ENCODE measurements around the gene TBPL1. TPM values are rescaled to one million over a fixed set of nuclear protein-coding genes. Genes with fewer than 3 reads are reported as not detected.

TBPL1 gene
- total RNA-seq, 1 donor from 2014 or later, result 34.3 TPM

DNA sequence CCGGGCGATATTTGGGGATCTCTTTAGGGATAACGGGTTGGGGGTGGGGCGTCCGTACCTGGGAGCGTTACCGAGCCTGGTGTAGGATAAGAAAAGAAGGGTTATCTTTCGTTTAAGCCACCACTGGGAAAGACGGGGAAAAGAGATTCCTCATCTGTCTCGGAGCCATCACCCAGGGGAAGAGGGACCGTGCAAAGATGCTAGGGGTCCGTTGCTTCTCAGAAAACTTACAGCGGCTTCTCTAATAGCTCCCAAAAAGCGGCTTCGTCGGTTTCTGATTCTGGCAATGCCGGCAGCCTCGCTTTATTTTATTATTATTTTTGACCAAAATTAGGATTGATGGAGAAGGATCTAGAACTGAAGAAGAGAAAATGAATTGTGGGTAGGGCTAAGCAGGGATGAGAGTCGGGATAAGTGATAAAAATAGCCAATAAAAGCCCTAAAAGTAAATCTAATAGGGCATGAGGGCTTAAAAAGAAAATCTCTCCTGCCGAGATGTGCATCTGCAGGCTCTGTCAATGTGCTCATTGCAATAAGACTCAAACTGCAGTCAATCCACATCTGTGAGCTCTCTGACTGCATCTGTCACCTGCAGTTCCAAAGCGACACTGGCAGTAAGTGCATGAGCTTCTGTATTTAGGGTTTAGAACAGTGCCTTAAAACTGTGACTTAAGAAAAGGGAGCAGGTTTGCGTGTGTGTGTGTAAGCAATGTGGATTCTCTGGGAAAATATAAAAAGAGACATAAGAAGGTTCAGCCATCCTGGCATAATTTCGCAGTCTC is 801 bp downstream of the TBPL1 start:
- no peak for DNase-seq (ENCODE audit: low read depth in 2 of 2)

DNA sequence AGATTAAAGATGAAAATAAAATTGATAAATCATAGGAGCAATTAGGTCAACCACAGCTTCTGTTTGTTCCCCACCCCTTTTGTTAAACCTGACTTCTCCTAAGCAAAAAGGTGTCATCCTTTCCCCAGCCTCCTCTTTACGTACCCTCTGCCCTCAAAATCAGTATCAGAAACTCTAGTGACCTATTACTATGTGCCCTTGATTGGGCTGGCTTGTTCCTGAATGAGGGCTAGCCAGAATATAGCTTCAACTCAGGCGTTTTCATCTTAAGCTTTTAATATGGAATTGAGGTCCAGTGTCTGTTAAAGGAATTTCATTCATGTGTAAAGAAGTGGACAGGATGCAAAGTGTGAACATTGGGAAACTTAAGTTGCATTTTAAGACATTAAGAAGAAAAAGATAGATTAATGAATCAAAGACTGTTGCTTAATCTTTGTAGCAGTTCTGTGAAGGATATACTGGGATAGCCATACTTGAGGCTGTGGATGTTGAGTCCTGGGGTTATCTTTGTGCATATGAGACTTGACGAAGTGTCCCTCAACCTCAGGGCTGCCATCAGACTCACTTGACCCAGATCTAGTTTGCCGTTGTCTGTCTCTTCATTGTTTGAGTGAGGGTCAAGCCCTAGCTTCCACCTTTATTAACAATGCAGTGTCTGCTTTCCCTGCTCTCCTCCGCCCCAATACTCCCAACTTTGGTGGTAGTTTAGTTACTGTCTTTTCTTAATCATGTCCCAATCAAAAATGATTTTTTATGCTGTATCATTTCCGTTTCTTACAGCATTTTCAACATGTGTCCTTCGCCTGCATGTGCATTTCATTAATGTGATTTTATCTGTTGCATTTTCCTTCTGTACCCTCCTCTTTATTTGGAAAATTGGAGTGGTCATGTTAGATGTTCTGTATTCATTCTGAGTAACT is 1.9 kb downstream of the TBPL1 start:
- DNase-seq (ENCODE audit: low read depth in 2 of 2), result no peak

DNA sequence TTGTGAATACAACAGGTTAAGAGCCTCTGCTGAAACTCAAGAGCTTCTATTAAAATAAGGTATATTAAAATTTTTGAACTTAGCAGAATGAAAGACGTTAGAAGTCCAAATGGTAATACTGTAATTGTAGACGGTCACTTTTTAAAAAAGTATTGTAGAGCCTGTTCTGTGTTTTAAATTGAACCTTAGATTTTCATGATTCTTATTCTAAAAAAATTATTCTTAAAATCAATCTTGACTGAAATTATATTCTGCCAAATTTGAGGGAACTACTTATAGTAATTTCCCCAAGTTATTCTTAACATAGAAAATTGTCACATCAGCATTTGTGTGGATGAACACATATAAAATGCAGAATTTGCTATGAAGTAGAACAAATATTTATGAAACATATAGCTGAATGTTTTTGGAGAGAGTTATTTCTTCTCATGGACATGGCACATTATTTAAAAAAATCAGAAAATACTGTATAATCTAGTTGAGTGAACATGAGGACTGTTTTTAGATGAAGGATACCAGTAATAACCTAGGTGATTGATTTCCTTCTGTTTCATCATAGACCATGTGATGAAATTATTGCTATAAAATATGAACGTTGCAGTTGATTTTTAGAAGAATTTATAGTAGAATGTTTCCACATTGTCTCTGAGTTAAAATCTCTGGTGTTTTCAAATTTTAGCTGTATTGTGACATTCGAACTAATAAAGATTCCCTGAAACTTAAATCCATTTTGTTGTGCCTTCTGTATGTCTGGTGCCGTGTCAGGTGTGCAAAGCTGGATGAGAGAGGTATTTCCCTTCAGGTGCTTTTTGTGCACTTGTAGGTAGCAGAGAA is 2.8 kb downstream of the TBPL1 start:
- DNase-seq (ENCODE audit: low read depth in 2 of 2), result no peak

DNA sequence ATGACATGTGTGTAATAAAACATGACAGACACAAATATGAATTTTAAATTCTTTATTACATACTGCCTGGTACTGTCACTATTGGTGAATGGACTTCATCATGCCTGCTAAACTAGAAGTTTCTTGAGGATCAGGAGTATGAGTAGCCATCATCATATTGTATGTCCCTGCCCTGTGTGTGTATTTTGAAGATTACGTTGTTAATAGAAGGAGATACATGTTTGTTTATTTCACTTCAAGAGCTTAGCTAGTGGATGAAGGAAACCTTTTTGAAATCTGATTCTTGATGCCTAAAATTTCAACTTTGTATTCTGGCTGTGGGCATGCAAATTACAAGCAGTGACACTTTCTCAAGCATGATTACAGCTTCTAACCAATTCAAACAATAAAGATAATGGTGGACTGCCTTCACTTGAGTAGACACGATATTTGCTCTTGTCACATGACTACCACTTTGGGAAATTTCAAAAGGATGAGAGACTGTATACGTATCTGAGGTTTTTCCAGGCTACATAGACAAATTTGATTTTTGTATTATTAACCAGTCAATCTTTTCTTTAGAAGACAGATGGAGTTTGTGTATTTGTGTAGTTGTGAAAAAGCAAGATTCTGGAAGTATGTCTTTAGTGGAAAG is 3.5 kb downstream of the TBPL1 start:
- DNase-seq (ENCODE audit: low read depth in 2 of 2), result no peak

DNA sequence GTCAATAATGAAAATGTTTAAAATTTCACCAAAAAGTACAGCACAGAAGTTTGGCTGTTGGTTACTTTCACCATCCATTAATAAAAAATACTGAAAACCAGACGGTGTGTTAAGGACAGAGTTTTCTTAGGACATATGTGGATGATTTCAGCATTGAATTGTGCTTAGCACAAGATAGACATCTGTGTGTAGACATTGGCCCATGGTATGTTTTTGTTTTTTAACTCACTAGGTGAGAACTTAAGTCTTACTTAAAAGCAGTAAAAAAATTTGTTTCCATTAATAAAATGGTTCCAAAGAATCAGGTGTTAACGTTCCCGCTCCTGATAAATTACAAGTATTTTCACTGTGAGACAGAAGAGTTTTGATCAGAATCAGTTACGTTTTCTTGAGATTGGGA is 4.2 kb downstream of the TBPL1 start:
- no peak for DNase-seq (ENCODE audit: low read depth in 2 of 2)

DNA sequence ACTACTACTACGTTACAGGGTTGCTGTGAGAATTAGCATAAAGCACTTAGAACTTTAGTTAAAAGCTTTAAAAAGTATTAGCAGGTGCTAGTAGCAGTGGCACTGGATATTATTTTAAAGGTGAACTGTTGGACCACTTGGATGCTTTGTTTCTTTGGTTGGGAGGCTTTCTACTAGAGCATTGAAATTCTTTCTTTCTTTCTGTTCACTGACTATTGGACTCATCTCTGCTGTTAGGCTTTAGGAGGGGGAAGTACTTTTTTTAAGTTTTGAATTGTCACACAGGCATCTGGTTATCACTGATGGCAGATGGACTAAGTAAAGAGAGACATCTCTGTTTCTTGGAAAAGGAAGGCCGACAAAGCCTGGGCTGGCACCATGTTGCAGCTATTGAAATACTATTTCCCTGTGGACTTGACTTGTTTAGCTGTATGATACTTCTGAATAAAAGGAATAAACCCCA is 4.8 kb downstream of the TBPL1 start:
- DNase-seq (ENCODE audit: low read depth in 2 of 2), result no peak

DNA sequence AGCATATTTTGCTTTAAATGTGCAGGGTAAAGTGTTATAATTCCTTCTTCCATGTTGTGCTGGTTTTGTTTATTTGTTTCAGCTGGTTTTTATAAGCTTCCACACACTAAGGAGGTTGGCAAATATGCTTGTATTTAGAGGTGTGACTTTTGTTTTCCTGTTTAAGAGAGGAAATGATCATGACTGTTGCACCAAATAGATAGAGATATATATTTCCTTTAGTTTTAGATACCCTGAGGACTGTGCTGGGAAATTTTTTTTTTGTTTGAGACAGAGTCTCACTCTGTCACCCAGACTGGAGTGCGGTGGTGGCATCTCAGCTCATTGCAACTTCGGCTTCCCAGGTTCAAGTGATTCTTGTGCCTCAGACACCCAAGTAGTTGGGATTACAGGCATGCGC is 5.8 kb downstream of the TBPL1 start:
- peak; percentile 36 to 51 for DNase-seq (ENCODE audit: low read depth in 2 of 2)

DNA sequence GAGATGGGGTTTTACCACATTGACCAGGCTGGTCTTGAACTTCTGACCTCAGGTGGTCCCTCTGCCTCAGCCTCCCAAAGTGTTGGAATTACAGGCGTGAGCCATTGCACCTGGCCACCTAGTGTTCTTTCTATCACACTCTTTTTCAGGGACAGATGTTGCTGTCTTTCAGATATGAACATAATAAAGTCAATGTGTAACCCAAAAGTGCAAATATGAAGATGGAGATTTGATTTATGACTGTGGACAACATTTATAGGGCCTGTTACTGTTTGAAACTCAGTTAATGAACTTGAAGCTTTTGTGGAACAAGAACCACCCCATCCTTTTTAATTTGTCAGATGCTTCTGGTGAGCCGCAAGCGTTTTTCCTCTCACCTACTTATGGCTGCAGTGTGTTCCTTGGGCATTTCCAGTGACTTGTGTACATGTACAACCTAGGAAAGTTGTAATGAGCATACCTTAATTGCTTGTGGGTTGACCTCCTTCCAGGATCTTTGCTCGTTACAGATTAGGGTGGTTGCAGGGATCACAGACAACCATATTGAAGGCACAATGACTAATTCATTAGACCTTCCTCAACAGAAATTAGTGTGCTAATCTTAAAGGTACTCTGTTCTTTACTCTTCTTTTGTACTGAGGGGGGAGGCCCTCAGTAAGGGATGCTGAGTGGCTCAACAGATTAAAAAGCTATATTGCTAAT is 6.8 kb downstream of the TBPL1 start:
- DNase-seq (ENCODE audit: low read depth in 2 of 2), result no peak

DNA sequence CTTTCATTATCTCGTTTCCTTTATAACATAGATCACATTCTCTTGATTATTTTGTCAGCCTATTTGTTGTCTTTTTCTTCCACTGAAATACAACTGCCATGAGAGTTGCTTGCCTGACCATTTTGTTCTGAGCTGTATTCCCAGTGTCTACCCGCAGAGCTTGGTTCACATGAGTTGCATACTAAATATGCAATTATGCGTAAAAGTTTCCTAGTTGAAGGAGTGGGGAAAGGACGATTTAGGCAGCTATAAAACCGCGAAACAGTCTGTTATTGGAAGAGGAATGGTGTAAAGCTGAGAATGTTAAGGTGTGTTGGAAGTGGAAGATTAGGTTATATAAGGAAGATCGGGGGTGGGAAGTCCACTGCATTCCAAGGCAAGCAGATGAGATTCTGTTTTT is 8.8 kb downstream of the TBPL1 start:
- DNase-seq (ENCODE audit: low read depth in 2 of 2), result no peak

DNA sequence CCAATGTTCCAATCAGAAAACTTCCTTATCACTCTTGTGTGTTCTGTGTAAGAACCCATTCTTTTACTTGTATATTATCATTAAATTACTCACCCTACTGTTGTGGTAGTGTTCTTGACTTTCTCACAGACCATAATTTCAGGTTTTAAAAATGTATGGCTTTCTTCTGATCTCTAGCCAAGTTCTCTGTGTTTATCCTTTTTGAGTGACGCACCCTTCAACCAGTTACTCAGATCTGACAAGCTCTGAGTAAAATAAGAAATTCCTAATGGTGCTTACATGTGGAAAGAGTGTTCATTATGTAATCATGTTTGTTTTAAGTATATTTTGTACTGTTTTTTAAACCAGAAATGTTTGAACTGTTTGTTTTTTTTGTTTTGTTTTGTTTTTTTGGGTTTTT is 11.0 kb downstream of the TBPL1 start:
- DNase-seq (ENCODE audit: low read depth in 2 of 2), result peak in 1 of 2 donors; percentile 86

DNA sequence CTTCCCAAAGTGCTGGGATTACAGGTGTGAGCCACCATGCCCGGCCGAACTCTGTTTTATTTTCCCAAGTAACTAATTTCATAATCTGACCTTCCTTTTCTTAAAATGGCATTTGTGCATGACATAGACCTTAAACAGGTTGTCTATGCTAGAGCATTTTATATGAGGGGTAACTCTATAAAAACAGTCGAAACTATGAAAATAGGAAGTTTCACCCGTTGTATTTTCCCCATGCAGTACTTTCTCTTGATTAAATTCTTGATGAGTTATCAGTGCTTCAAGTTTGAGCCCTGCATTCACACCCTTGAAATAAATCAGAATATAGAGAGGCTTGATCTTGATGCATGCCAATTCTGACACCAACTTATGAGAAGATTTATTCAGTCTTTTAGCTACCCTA is 11.7 kb downstream of the TBPL1 start:
- no peak for DNase-seq (ENCODE audit: low read depth in 2 of 2)

DNA sequence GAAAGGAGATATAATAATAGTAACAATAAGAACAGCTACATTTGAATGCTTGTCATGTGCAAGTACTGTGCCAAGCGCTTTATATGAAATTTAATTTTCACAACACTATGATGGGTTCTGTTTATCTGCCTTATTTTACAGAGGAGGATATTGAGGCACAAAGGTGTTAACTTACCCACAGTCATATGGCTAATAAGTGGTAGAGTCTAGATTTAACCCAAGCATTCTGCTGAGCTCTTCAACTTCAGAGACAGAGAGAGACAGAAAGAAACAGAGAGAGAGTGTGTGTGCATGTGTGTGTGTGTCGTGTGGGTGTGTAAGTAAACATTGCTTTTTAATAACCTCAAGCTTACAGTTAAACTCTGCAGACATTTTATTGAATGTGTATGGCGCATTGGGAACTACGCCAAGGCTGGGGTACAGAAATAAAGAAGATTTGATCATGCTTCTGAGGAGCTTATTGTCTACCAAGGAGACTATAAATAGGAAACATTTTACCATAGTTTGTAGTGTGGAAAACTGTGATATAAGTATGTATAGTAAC is 12.9 kb downstream of the TBPL1 start:
- DNase-seq (ENCODE audit: low read depth in 2 of 2), result no peak

DNA sequence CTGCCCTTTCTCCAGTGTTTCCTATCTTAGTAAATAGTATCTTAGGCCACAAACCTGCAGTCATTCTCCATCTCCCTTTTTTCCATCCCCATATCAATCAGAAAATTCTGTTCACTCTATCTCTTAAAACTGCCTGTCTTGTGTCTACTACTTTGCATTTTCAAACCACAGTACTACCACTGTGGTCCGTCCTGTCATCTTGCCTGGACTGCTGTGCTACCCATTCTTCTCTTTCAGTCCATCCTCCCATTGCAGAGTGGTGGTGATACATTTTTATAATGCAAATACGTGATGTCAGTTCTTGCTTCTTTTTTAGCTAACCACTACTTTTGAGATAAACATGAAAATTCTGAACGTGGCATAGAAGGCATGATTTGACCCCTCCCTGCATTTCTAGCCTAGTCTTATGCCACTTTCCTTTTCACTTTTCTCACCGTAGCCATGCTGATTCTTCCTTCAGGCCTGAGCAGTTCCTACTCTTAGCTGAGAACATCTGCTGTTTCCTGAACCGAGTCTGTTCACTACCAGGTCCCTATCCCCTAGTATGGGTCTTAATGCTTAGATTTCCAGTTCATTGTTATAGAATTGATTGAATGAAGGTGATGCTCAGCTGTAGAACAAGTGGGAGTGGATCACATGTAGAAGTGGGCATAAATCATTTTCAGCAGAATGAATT is 13.8 kb downstream of the TBPL1 start:
- DNase-seq (ENCODE audit: low read depth in 2 of 2), result no peak

DNA sequence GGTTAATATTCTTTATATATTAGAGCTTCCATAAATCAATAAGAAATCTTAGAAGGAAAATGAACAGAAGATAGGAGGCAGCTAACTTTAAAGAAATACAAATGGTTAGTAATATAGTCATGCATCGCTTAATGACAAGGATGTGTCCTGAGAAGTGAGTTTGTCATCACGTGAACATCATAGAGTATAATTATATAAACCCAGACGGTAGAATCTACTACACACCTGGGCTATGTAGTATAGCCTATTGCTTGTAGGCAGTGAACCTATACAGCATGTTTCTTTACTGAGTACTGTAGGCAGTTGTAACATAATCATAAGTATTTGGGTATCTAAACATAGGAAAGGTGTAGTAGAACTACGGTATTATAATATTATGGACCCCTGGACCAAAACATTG is 14.3 kb downstream of the TBPL1 start:
- no peak for DNase-seq (ENCODE audit: low read depth in 2 of 2)

DNA sequence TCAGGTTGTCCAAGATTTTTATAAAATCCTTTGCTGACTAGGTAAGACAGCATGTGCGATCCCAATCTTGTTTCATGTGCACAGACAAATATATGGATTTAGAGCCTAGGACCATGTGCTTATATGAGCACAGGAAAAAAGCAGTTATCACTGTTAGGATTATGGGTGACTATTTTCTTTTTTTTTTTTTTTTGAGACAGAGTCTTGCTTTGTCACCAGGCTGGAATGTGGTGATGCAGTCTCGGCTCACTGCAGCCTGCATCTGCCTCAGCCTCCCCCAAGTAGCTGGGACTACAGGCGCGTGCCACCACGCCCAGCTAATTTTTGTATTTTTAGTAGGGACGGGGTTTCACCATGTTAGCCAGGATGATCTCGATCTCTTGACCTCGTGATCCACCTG is 14.8 kb downstream of the TBPL1 start:
- DNase-seq (ENCODE audit: low read depth in 2 of 2), result peak in 1 of 2 donors; percentile 70

DNA sequence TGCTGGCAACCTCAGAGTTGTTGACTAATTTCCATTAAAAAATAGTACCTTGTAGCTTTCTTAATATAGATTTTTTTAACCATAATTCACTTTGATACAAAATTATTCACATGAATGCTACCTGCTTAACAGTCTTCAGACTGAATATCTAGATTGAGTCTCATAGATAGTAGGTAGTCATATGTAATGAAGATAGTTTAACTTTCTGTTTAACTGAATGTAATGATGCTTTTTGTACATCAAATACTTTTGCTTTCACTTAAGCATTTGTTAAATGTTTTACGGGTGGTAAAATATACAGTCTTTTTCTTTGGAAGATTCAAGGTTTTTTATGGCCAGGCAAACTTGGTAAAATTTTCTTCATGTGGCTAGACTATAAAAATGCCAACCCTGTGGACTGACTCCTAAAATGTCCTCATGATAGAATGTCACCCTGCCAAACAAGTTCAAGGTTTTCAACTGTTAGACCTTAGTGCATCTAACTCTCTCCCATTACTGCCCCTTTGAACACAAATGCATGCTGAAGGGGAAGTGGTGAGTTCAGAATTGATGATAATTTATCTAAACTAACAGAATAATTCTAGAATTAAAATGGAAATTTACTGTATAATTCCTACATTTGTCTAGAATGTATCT is 16.4 kb downstream of the TBPL1 start:
- DNase-seq (ENCODE audit: low read depth in 2 of 2), result no peak

DNA sequence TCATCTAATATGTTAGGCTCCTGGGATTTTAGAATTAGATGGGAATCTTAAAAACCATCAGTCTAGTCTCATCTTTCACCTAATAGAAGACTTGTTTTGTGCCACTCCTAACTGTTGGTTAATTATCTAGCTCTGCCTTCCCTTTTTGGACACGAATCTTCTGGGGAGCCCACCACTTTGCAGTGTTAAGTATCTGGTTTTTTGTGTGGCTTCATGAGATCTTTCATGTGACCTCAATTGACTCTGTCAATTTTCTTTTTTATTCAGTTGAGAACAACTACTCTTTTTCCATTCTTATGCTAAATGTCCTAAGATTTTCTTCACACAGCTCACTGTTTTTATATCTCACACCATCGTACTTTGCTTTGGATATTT is 16.9 kb downstream of the TBPL1 start:
- DNase-seq (ENCODE audit: low read depth in 2 of 2), result no peak

DNA sequence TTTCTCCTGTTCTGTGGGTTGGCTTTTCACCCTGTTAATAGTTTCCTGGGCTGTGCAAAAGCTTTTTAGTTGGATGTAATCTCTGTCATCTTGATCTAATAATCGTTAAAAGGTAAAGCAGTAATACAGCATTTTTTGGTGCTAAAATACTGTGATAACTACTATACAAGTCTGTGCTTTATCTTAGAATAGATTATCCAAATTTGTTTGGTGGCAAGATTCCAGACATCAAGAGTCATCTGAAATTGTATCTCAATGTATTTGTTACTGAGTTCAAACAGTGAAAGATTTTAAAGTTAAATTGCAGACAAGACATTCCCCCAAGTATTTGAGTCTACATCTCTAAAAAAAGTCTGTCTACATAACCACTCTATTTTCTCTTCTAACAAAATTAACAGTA is 18.8 kb downstream of the TBPL1 start:
- DNase-seq (ENCODE audit: low read depth in 2 of 2), result no peak

DNA sequence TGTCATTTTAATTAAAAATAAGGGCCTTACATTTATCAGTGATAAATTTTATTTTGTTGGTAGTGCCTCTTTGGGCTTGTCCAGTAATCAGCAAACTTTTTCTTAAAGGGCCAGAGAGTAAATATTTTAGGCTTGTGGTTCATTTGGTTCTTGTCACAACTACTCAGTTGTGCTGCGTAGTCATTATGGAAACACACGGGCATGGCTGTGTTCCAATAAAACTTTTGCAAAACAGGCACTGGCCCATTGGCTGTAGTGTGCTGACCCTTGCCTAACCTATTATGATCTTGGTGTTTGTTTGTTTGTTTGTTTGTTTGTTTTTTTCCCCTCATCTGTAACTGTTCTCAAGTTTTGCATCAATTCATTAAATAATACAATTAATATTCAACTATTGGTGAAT is 19.4 kb downstream of the TBPL1 start:
- peak in 1 of 2 donors; percentile 62 for DNase-seq (ENCODE audit: low read depth in 2 of 2)

Measured in lung microvascular endothelial cell (primary cell).